ENCODE measurements around the gene CFAP141. TPM values are rescaled to one million over a fixed set of nuclear protein-coding genes. Genes with fewer than 3 reads are reported as not detected.
A peak's percentile ranks its signal among the peaks of the same experiment; 100 is the strongest.

The CFAP141 gene
- total and polyA plus RNA-seq, 2 of the 13 experiments (the other 11 are each of a cell fraction or from before 2014, with no cell fraction given): not detected

- TF ChIP-seq CBX2 (IDR thresholded peaks at IDR 0.05; ENCODE audit: low read depth, low read length): no peak
- no peak for TF ChIP-seq CBX2 (CRISPR knock-in tag; IDR thresholded peaks at IDR 0.05; ENCODE audit: low read depth)
- peak; percentile 96 for TF ChIP-seq ZFP37 (CRISPR knock-in tag; IDR thresholded peaks at IDR 0.05; ENCODE audit: borderline replicate concordance)
- TF ChIP-seq AKNA (CRISPR knock-in tag; IDR thresholded peaks at IDR 0.05; ENCODE audit: borderline replicate concordance): peak; percentile 66; the same call in 1 of the 2 replicates
- TF ChIP-seq ZNF333 (CRISPR knock-in tag; IDR thresholded peaks at IDR 0.05; ENCODE audit: borderline replicate concordance): peak; percentile 91
- TF ChIP-seq BHLHE40 (IDR thresholded peaks at IDR 0.05; ENCODE audit: low read length): peak; percentile 90
- no peak for TF ChIP-seq U2AF1 (optimal IDR thresholded peaks at IDR 0.05; ENCODE audit: low read depth, low read length)
- peak; percentile 71; the same call in 1 of the 2 replicates for TF ChIP-seq DNMT3B (CRISPR knock-in tag; conservative IDR thresholded peaks at IDR 0.05)
- no peak for TF ChIP-seq ZNF12 (CRISPR knock-in tag; IDR thresholded peaks at IDR 0.05)
- TF ChIP-seq JARID2 (CRISPR knock-in tag; IDR thresholded peaks at IDR 0.05; ENCODE audit: insufficient replicate concordance): no peak
- TF ChIP-seq TBP (CRISPR knock-in tag; IDR thresholded peaks at IDR 0.05): no peak
- TF ChIP-seq CTCF (CRISPR knock-in tag; IDR thresholded peaks at IDR 0.05): 0 out of 2 replicates have a peak, but pooled peaks have one; percentile 4
- no peak for TF ChIP-seq ZNF24 (IDR thresholded peaks at IDR 0.05)
- peak; percentile 94 for TF ChIP-seq ZBTB25 (CRISPR knock-in tag; IDR thresholded peaks at IDR 0.05)
- TF ChIP-seq BCLAF1 (IDR thresholded peaks at IDR 0.05): no peak
- TF ChIP-seq ZNF468 (CRISPR knock-in tag; IDR thresholded peaks at IDR 0.05): no peak
- TF ChIP-seq ZNF337 (CRISPR knock-in tag; IDR thresholded peaks at IDR 0.05; ENCODE audit: borderline replicate concordance, low read depth): 0 out of 2 replicates have a peak, but pooled peaks have one; percentile 66
These were observed 14.2 kb upstream of the CFAP141 start, which contains the start of gene UBAP2L (continued) for GRCh38 chr1:154220071-154220969.

All from HepG2 (cell line).